Activated T-cell treated with anti-CD3 and anti-CD28 coated beads, Interleukin-2, amount 50 U/mL, for 24 hours (primary cell): ENCODE data around the gene RGPD8.
"Not testable (repeated sequence)": the region's sequence is repeated elsewhere in the genome, so short reads cannot be mapped to it uniquely, and the experiment has no call there.

Experiments
- DNase-seq: peaks from one replicate; pipeline ENCODE4 v3.0.0-alpha.2; 2020
- H3K27ac Mint-ChIP-seq: 2 replicates; pipeline ENCODE4 v1.8.0; 2020; ENCODE audit warnings: mild to moderate bottlenecking, mixed read lengths
- H3K27me3 Mint-ChIP-seq: 2 replicates; pipeline ENCODE4 v1.8.0; 2020; ENCODE audit warnings: mixed read lengths
- H3K36me3 Mint-ChIP-seq: 2 replicates; pipeline ENCODE4 v1.8.0; 2020; ENCODE audit warnings: low read depth, mixed read lengths
- H3K4me1 Mint-ChIP-seq: 2 replicates; pipeline ENCODE4 v1.8.0; 2020; ENCODE audit warnings: low read depth, mixed read lengths
- H3K4me3 Mint-ChIP-seq: 2 replicates; pipeline ENCODE4 v1.8.0; 2020; ENCODE audit warnings: mild to moderate bottlenecking, moderate library complexity, mixed read lengths
- H3K9me3 Mint-ChIP-seq: 2 replicates; pipeline ENCODE4 v1.8.0; 2020; ENCODE audit warnings: mixed read lengths

Gene RGPD8

DNA sequence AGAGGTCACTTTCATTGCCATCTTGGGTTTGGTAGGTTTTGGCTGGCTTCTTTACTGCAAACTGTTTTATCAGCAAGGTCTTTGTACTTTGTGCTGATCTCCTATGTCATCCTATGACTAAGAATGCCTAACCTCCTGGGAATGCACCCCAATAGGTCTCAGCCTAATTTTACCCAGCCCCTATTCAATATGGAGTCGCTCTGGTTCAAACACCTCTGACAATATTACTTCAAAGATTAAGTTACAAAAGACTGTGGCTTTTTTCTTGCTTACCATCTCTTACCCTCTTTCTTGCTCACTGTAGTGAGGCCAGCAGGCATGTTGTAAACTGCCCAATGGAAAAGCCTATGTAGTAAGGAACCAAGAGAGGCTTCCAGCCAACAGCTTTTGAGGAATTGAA lies 17.9 kb upstream of the RGPD8 start:
- Mint-ChIP-seq H3K9me3 (peaks cover 4% of the 10 kb centered on the region), H3K4me3 (no peak overlapping the region), H3K4me1 (no peaks in the 10 kb centered on the region), H3K27ac (no peak overlapping the region), H3K27me3 (no peaks in the 10 kb centered on the region), H3K36me3 (no peaks in the 10 kb centered on the region)
- DNase-seq: no peak

DNA sequence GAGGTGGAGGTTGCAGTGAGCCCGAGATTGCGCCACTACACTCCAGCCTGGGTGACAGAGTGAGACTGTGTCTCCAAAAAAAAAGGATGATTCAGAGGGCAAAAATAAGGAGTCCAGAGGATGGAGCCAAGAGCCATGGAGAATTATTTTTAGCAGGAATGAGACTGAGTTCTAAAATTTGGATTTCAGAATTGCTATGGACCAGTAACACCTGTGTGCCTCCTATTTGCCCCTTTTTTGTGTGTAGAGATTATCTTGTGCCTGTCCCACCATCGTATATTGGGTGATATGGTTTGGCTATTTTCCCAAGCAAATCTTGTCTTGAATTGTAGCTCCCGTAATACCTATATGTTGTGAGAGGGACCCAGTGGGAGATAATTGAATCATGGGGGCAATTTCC lies 16.4 kb upstream of the RGPD8 start:
- no peak for DNase-seq
- peaks cover 4% of the 10 kb centered on the region for H3K9me3 Mint-ChIP-seq
- no peak overlapping the region for H3K4me3 Mint-ChIP-seq
- no peaks in the 10 kb centered on the region for H3K4me1 Mint-ChIP-seq
- H3K27ac Mint-ChIP-seq: no peak overlapping the region
- H3K27me3 Mint-ChIP-seq: no peaks in the 10 kb centered on the region
- no peaks in the 10 kb centered on the region for H3K36me3 Mint-ChIP-seq

DNA sequence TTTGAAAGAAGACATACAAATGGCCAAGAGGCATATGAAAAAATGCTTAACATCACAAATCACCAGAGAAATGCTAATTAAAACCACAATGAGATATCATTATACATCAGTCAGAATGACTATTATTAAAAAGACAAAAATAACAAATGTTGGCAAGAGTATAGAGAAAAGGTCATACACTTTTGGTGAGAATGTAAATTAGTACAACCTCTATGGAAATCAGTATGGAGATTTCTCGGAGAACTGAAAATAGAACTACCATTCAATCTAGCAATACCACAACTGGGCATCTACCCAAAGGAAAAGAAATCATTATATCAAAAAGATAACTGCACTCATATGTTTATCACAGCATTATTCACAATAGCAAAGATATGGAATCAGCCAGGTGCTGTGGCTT lies 10.8 kb upstream of the RGPD8 start:
- H3K27ac Mint-ChIP-seq, H3K9me3 Mint-ChIP-seq, H3K4me1 Mint-ChIP-seq, H3K27me3 Mint-ChIP-seq, DNase-seq, H3K4me3 Mint-ChIP-seq, H3K36me3 Mint-ChIP-seq: not testable (repeated sequence)

DNA sequence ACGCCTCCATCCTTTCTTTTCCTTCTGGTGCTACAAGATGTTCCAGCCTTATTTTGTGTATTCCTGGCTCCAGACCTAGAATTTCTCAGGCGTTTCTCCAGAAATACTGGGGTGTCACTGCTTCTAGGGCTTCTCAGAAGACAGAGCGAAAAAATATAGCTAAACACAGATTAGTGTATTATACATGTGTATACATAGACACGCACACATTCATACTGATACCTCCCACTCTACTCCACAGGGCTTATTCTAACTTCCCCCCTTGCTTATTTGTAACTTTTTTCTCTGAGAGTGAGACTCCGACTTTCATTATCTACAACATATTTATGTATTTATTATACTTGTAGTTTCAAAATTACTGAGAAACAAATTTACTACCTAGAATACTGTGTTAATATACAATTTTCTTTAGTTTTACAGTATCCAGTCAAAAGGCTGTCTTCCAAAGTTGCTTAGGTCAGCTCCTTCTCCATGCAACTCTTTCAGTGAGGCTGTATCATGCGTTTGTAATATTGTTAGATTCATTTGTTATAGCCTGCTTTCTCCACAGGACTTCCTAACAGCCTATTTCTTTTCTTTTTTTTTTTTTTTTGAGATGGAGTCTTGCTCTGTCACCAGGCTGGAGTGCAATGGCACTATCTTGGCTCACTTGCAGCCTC lies 5.3 kb upstream of the RGPD8 start:
- DNase-seq, H3K4me3 Mint-ChIP-seq, H3K4me1 Mint-ChIP-seq, H3K9me3 Mint-ChIP-seq, H3K36me3 Mint-ChIP-seq, H3K27ac Mint-ChIP-seq: not testable (repeated sequence)
- H3K27me3 Mint-ChIP-seq: peaks cover 17% of the 10 kb centered on the region

DNA sequence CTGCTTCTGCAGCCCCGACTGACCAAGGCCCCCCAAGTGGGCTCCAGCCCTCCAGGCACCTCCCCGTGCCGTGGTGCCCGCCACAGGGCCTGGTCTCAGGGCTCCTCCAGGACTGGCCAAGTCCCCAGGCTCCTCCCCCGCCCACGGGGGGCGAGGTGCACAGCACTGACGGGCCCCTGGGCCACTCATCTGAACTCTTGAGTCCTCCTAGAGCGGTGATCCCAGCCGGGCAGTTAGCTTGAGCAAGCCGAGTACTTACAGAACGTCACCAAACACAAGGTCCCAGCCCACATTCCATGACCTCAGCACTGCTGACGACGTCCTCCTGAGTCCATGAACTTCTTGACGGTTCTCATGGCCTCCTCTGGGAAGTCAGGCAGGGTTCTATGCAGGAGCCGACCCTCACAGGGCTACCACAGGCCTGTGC lies 4.0 kb upstream of the RGPD8 start:
- H3K4me1 Mint-ChIP-seq, H3K9me3 Mint-ChIP-seq, DNase-seq, H3K27ac Mint-ChIP-seq, H3K4me3 Mint-ChIP-seq, H3K36me3 Mint-ChIP-seq: not testable (repeated sequence)
- H3K27me3 Mint-ChIP-seq: peaks cover 17% of the 10 kb centered on the region

DNA sequence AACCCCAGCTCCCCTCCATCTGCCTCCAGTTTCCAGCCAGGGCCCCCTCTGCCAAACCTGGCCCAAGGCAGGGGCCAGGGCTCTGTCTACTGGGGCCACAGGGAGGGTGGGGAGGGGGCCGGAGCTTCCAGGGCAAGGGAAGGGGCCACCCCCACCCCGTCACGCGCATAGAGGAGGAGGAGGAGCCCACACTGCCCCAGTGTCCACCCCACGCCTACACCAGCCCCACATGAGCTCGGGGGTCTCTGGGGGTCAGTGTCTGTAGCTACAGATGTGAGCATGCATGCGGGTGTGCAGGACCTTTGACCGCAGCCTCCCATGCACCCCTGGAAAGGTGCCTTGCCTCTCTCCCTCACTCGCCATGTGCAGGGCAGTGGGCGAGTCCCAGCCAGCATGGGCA lies 3.5 kb upstream of the RGPD8 start:
- H3K4me3 Mint-ChIP-seq, H3K9me3 Mint-ChIP-seq, H3K36me3 Mint-ChIP-seq, H3K4me1 Mint-ChIP-seq, DNase-seq, H3K27ac Mint-ChIP-seq: not testable (repeated sequence)
- peaks cover 17% of the 10 kb centered on the region for H3K27me3 Mint-ChIP-seq

DNA sequence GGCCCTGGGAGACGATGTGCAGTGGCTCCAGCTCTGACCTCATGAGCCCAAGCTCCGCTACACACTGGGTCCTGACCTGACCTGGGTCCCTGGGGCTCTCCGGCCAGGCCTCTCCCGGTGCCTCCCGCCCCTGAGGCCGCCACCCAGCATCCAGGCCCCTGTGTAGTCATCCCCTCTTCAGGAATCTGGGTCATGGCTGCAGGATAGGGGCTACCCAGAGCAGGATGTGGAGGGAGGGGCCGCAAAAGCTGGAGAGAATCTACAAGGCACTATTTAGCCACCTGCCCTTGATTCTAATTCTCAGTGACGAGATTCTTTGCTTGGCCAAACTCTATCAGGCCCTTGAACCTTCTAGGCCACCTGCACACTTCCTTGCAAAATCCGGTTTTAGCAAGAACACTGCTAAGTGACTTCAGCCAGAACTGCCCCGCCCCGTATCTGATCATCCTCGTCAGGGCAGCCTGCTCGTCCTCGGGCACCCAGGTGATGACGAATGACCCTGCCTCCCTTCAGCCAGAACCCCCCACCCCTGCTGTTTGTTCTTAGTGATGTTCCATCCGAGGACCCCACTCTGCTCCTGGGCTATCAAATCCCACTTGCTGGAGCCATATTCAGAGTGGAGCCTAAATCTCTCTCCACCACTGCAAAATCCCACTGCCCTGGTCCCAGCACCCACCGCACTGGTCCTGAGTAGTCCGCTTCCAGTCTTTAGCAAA lies 2.4 kb upstream of the RGPD8 start:
- not testable (repeated sequence) for H3K36me3 Mint-ChIP-seq, H3K9me3 Mint-ChIP-seq, H3K27ac Mint-ChIP-seq, DNase-seq, H3K4me3 Mint-ChIP-seq
- H3K27me3 Mint-ChIP-seq: peaks cover 17% of the 10 kb centered on the region
- peaks cover 17% of the 10 kb centered on the region for H3K4me1 Mint-ChIP-seq

DNA sequence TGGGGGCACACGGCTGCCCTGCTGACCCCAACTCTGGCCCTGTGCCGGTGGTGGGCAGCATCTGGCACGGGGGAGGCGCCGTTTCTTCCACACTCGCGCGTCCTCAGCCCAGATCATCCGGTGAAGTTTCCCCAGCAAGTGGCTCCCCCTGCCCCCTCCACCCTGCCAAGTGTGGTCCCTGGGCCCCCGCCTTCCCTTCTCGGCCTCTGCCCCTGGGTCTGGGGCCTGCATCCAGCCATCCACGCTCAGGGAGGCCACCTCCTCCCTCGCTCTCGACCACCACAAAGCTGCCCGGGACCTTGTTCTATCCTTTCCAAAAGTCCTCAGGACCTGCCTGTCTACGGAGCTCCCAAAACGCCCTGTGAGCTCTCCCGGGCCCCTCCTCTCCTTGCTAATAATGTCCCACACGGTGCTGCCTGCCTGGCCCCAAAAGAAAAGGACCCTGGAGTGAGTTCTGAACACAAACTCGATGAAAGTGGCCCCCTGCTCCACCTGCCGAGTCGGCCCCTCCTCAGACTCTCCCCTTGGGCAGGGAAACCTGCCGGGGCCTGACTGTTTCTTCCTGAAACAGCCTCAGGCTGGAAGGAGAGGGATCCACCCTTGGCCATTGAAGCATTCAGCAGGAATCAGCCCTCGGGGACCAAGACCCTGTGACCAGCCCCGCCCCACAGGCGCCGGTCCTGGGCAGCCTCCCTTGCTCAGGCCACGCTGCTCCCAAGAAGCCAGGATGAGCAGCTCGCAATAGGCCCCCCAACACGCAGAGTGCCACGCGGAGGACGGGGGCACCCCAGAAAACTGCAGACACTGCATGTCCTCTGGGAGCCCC lies 1.7 kb upstream of the RGPD8 start:
- H3K4me1 Mint-ChIP-seq: peaks cover 20% of the 10 kb centered on the region
- not testable (repeated sequence) for DNase-seq, H3K4me3 Mint-ChIP-seq, H3K9me3 Mint-ChIP-seq, H3K36me3 Mint-ChIP-seq
- H3K27ac Mint-ChIP-seq: peak overlapping the region; percentile 8
- H3K27me3 Mint-ChIP-seq: peaks cover 13% of the 10 kb centered on the region

DNA sequence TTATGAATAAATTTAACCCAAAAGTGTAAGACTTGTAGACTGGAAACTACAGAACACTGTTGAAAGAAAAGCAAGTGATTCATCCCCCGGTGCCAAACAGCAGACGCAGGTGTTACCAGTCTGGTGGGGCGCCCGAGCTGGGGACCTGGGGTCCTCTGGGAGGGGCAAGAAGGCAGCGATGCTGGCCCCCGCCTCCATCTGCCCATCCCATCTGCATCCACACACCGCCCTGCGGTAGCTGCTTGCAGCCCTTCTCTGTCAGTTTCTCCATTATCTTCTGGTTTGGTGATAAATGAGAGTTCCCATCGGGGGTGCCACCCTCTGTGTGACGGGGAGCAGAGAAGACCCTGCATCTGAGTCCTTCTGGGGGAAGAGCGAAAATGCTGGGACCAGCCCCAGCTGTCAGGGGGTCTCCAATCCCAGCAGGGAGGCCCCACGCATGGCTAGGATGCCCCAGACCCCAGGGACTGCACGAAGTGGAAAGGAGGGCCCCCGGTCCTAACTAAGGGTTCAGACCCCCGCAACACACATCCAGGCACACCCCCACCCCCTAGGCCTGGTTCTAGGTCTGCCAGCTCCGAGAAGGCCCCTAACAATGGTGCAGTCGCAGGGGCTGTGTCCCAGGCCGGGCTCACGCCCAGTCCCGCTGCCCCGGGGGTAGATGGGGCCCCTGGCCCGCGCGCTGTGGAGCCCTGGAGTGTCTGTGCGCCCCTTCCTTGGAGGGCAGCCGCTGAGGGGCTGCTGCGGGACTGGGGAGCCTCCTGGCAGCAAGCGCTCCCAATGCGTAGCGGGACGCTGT lies 686 bp upstream of the RGPD8 start:
- Mint-ChIP-seq H3K9me3 (no peaks in the 10 kb centered on the region), H3K27me3 (peaks cover 13% of the 10 kb centered on the region), H3K4me1 (peaks cover 22% of the 10 kb centered on the region), H3K27ac (no peak overlapping the region), H3K4me3 (no peak overlapping the region), H3K36me3 (peaks cover 10% of the 10 kb centered on the region)
- DNase-seq: no peak

DNA sequence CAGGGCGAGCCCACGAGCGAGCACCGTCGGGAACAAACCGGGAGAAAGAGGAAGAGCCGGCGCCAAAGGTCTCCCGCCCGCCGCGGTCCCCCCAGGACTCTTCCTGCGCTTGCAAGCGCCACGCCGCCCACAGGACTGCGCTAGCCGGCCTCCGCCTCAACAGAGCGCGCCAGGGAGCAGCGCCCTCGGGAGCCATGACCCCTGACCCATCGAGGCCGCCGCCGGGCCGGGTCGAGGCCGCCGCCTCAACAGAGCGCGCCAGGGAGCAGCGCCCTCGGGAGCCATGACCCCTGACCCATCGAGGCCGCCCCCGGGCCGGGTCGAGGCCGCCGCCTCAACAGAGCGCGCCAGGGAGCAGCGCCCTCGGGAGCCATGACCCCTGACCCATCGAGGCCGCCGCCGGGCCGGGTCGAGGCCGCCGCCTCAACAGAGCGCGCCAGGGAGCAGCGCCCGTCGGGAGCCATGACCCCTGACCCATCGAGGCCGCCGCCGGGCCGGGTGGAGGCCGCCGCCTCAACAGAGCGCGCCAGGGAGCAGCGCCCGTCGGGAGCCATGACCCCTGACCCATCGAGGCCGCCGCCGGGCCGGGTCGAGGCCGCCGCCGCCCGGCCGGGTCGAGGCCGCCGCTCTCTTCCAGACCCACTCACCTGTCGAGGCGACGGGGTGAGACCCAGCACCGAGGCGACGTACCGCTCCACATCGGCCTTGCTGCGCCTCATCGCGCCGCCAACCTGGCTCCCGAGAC lies 538 bp downstream of the RGPD8 start:
- H3K36me3 Mint-ChIP-seq, H3K9me3 Mint-ChIP-seq, H3K27me3 Mint-ChIP-seq: not testable (repeated sequence)
- H3K27ac Mint-ChIP-seq: peak overlapping the region; percentile 82
- H3K4me1 Mint-ChIP-seq: peaks cover 22% of the 10 kb centered on the region
- peak overlapping the region; percentile 84 for H3K4me3 Mint-ChIP-seq
- DNase-seq: peak; percentile 66

DNA sequence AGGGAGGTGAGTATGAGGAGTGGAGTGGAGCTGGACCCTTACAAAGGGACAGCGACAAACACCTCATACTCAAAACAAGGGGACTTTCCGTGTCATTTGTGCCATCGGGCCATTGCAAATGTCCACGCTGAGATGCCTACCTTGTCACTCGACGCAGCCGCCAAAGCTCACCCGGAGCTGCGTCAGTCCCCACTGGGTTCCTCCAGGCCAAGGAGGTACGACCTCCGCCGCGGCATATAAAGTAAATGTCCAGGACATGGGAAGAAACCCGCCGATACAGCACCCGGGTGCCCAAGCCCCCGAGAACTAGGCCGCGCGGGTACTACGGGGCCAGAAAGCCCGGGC lies 1.1 kb downstream of the RGPD8 start:
- peak overlapping the region; percentile 82 for H3K27ac Mint-ChIP-seq
- H3K4me1 Mint-ChIP-seq: peaks cover 22% of the 10 kb centered on the region
- peak; percentile 40 for DNase-seq

DNA sequence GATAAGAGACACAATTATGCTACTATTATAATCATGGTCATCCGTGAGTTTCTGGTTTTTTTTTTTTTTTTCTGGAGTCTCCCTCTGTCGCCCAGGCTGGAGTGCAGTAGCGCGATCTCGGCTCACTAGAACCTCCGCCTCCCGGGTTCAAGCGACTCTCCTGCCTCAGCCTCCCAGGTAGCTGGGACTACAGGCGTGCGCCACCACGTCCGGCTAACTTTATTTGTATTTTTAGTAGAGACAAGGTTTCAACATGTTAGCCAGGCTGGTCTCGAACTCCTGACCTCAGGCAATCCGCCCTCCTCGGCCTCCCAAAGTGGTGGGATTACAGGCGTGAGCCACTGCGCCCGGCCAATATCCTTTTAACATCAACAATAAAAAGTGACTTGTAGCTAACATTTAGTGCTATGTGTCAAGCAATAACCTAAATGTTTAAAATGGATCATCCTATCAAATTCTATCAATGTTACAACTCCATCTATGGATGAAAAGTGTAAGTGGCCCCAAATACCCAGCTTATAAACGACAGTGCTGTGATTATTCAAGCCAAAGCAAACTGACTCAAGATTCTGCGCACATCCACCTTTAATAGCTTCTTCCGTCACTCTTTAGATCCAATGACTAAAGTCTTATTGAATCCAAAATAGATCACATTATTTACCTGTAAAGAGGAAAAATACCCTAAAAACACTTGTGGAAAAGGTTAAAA lies 1.7 kb downstream of the RGPD8 start:
- H3K27ac Mint-ChIP-seq: not testable (repeated sequence)

More for the DNA sequence above, 1.1 kb downstream of the RGPD8 start:
- H3K27me3 Mint-ChIP-seq, H3K36me3 Mint-ChIP-seq, H3K9me3 Mint-ChIP-seq: not testable (repeated sequence)
- peak overlapping the region; percentile 84 for H3K4me3 Mint-ChIP-seq

DNA sequence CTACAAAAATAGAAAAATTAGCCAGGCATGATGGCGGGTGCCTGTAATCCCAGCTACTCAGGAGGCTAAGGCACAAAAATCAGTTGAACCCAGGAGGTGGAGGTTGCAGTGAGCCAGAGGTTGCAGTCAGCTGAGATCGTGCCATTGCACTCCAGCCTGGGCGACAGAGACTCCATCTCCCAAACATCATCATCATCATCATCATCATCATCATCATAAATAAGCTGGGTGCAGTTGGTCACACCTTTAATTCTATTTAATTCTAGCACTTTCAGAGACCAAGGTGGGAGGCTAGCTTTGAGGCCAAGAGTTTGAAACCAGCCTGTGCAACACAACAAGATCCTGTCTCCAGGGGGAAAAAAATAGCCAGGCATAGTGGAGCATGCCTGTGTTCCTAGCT lies 8.9 kb downstream of the RGPD8 start:
- H3K4me1 Mint-ChIP-seq, H3K27me3 Mint-ChIP-seq, H3K9me3 Mint-ChIP-seq, H3K36me3 Mint-ChIP-seq, DNase-seq, H3K4me3 Mint-ChIP-seq, H3K27ac Mint-ChIP-seq: not testable (repeated sequence)

More for the DNA sequence above, 1.7 kb downstream of the RGPD8 start:
- Mint-ChIP-seq H3K4me1 (peaks cover 22% of the 10 kb centered on the region), H3K4me3 (peak overlapping the region; percentile 84)
- H3K27me3 Mint-ChIP-seq, H3K9me3 Mint-ChIP-seq, H3K36me3 Mint-ChIP-seq, DNase-seq: not testable (repeated sequence)
